ENCODE results near the gene DTX3.

DNA sequence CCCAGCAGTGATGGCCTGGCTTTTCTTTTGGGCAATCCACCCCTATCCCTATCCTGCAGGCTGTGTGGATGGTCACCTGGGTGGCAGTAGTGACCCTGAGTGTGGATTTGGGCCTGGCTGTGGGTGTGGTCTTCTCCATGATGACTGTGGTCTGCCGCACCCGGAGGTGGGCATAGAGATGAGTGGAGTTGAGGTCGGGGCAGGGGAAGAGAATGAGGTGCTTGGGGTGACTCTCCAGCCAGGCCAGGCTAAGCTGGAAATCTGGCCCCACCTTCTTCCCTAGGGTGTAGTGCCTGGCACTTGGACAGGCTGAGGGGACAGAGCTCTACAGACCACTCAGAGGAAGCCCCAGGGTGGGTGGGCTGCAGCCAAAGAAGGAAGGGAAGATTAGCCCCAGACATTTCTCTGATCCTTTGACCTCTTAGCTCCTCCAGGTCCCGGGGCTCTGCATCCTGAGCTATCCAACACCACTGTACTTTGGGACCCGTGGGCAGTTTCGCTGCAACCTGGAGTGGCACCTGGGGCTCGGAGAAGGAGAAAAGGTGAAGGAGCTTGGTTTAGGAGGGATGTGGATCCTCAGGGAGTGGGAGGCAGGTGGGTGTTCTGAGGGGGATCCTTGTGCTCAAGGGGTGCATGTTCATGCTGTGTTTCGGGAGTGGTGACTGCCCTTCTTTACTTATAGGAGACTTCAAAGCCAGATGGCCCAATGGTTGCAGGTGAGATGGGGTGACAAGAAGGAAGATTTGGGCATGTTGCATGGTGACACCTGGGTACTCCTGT lies 20.0 kb downstream of the DTX3 start:
- TF ChIP-seq SUZ12 (IDR thresholded peaks at IDR 0.05; ENCODE audit: extremely low read depth, insufficient read depth, insufficient read length) (no peak), YY1 (IDR thresholded peaks at IDR 0.05; ENCODE audit: insufficient read depth, insufficient read length) (no peak), ZNF274 (IDR thresholded peaks at IDR 0.05; ENCODE audit: low read depth, low read length) (no peak)
